GM21526 (cell line): ENCODE results near the gene CA7.
"Not testable (repeated sequence)": the region's sequence is repeated elsewhere in the genome, so short reads cannot be mapped to it uniquely, and the experiment has no call there.

Source experiments
- ATAC-seq: cut with Tn5 transposase; IDR thresholded peaks from one replicate; pipeline ENCODE4 v1.9.1; 2021; ENCODE audit warnings: moderate library complexity; ENCODE audit not compliant: unreplicated experiment, low FRiP score

CA7 gene

GRCh38 chr16:66845791-66846221 lies 1.6 kb downstream of the CA7 start:
- no peak for ATAC-seq

GRCh38 chr16:66846266-66846665 lies 2.1 kb downstream of the CA7 start:
- no peak for ATAC-seq

GRCh38 chr16:66846831-66847230 lies 2.6 kb downstream of the CA7 start:
- no peak for ATAC-seq

- ATAC-seq, result no peak
Observed at GRCh38 chr16:66847533-66848067, 3.4 kb downstream of the CA7 start.

GRCh38 chr16:66848172-66848571 lies 4.0 kb downstream of the CA7 start:
- ATAC-seq, result no peak

GRCh38 chr16:66849021-66849420 lies 4.8 kb downstream of the CA7 start:
- ATAC-seq, result no peak

- ATAC-seq, result no peak
Observed at GRCh38 chr16:66849549-66849948, 5.3 kb downstream of the CA7 start.

- no peak for ATAC-seq
Observed at GRCh38 chr16:66850115-66850815, 6.1 kb downstream of the CA7 start.

GRCh38 chr16:66851166-66851964 lies 7.2 kb downstream of the CA7 start:
- no peak for ATAC-seq

GRCh38 chr16:66853261-66854139 lies 9.3 kb downstream of the CA7 start:
- ATAC-seq, result no peak

- ATAC-seq, result no peak
Observed at GRCh38 chr16:66856184-66856730, 12.0 kb downstream of the CA7 start.

- no peak for ATAC-seq
Observed at GRCh38 chr16:66856801-66857200, 12.6 kb downstream of the CA7 start.

- no peak for ATAC-seq
Observed at GRCh38 chr16:66857437-66857836, 13.2 kb downstream of the CA7 start.

GRCh38 chr16:66858740-66859396 lies 14.7 kb downstream of the CA7 start:
- ATAC-seq, result no peak

- ATAC-seq, result no peak
Observed at GRCh38 chr16:66859397-66860068, 15.3 kb downstream of the CA7 start.

GRCh38 chr16:66862023-66862520 lies 17.9 kb downstream of the CA7 start:
- no peak for ATAC-seq

- ATAC-seq, result no peak
Observed at GRCh38 chr16:66863707-66864106, 19.5 kb downstream of the CA7 start.

GRCh38 chr16:66869424-66869823 lies 25.2 kb downstream of the CA7 start:
- ATAC-seq, result no peak

GRCh38 chr16:66871363-66871762 lies 27.1 kb downstream of the CA7 start:
- ATAC-seq, result not testable (repeated sequence)
